Astrocyte of the cerebellum (primary cell): ENCODE results near the gene FZR1.
A peak's percentile ranks its signal among the peaks of the same experiment; 100 is the strongest.

Experiments used
- DNase-seq: peaks from one replicate; pipeline ENCODE4 v3.0.0-alpha.2; 2011; ENCODE audit warnings: low read depth
- H3K4me3 ChIP-seq: 2 replicates; pipeline ENCODE4 v1.5.1; 2011; ENCODE audit warnings: mild to moderate bottlenecking, low read depth, low read length, moderate library complexity
- CTCF ChIP-seq: IDR thresholded peaks from 2 replicates; pipeline ENCODE4 v1.5.1; 2012; ENCODE audit warnings: low read length, low read depth, moderate library complexity, mild to moderate bottlenecking; ENCODE audit errors: missing control alignments
- in situ Hi-C: cut with HindIII; loops from 2 replicates; pipeline ENCODE4 v1.10.0; 2017; ENCODE audit warnings: low sequenced_read_pairs

Gene FZR1

GRCh38 chr19:3496392-3497273, 9.5 kb upstream of the FZR1 start:
- TF ChIP-seq CTCF: no peak
- no peak overlapping the region for H3K4me3 ChIP-seq
- in situ Hi-C loops: no loop called here

GRCh38 chr19:3497757-3498520, 8.2 kb upstream of the FZR1 start:
- in situ Hi-C loops: no loop called here
- DNase-seq: no peak
- TF ChIP-seq CTCF: no peak
- no peak overlapping the region for H3K4me3 ChIP-seq

More at GRCh38 chr19:3496392-3497273, 9.5 kb upstream of the FZR1 start:
- no peak for DNase-seq

- H3K4me3 ChIP-seq: peak overlapping the region; percentile 58
- no peak for DNase-seq
- in situ Hi-C loops: no loop called here
- no peak for TF ChIP-seq CTCF
Observed at GRCh38 chr19:3499738-3500428, 6.2 kb upstream of the FZR1 start.

GRCh38 chr19:3500429-3501101, 5.5 kb upstream of the FZR1 start, which contains the start of gene DOHH:
DOHH (minus strand) TSS chr19:3500674; CDS start chr19:3496814, 3,860 bp downstream.
- peak; percentile 96 for DNase-seq
- no peak for TF ChIP-seq CTCF
- in situ Hi-C loops: no loop called here
- peak within 1 kb of the TSS; percentile 58 for H3K4me3 ChIP-seq

- in situ Hi-C loops: no loop called here
- DNase-seq: no peak
- no peak for TF ChIP-seq CTCF
- no peak overlapping the region for H3K4me3 ChIP-seq
Observed at GRCh38 chr19:3501780-3502179, 4.3 kb upstream of the FZR1 start.
